Large intestine (tissue), 12 donors: ENCODE measurements around the gene ANOS1. TPM values are rescaled to one million over a fixed set of nuclear protein-coding genes. Genes with fewer than 3 reads are reported as not detected.
"Not testable (repeated sequence)": the region's sequence is repeated elsewhere in the genome, so short reads cannot be mapped to it uniquely, and the experiment has no call there.

ENCODE experiments used
- DNase-seq, 2 donors: peaks; one replicate each; pipeline versions ENCODE4 v3.0.0 to v3.0.0-alpha.2; 2013
- H3K27ac ChIP-seq: one replicate; pipeline ENCODE4 v1.5.1; 2013; ENCODE audit warnings: low read length
- H3K27me3 ChIP-seq: 2 replicates; pipeline ENCODE4 v1.6.1; 2013; ENCODE audit warnings: low read length; ENCODE audit not compliant: control insufficient read depth, insufficient read depth
- H3K36me3 ChIP-seq: 2 replicates; pipeline ENCODE4 v1.6.1; 2013; ENCODE audit warnings: low read length; ENCODE audit not compliant: control insufficient read depth, insufficient read depth
- H3K4me1 ChIP-seq: one replicate; pipeline ENCODE4 v1.6.1; 2013; ENCODE audit warnings: low read length; ENCODE audit not compliant: control insufficient read depth, insufficient read depth
- H3K4me3 ChIP-seq: one replicate; pipeline ENCODE4 v1.5.1; 2013; ENCODE audit warnings: low read length
- H3K9me3 ChIP-seq: one replicate; pipeline ENCODE4 v1.6.1; 2013; ENCODE audit warnings: mild to moderate bottlenecking, low read depth, low read length, moderate library complexity; ENCODE audit not compliant: control insufficient read depth
- WGBS: methylation state at CpG from one replicate; pipeline ENCODE4 v1.1.5; 2013; ENCODE audit warnings: low lambda C conversion rate; ENCODE audit not compliant: insufficient coverage; 5-methylcytosine and 5-hydroxymethylcytosine counted together
- long read RNA-seq, 11 donors: transcript quantifications; one replicate each; lab custom pipeline, GENCODE V29; 2026
- polyA plus RNA-seq: library from polyadenylated mRNA; unstranded; fragments of 120-200 nt; gene quantifications from one replicate; pipeline ENCODE4 v1.2.1, GENCODE V29; 2013

The ANOS1 gene, protein sequence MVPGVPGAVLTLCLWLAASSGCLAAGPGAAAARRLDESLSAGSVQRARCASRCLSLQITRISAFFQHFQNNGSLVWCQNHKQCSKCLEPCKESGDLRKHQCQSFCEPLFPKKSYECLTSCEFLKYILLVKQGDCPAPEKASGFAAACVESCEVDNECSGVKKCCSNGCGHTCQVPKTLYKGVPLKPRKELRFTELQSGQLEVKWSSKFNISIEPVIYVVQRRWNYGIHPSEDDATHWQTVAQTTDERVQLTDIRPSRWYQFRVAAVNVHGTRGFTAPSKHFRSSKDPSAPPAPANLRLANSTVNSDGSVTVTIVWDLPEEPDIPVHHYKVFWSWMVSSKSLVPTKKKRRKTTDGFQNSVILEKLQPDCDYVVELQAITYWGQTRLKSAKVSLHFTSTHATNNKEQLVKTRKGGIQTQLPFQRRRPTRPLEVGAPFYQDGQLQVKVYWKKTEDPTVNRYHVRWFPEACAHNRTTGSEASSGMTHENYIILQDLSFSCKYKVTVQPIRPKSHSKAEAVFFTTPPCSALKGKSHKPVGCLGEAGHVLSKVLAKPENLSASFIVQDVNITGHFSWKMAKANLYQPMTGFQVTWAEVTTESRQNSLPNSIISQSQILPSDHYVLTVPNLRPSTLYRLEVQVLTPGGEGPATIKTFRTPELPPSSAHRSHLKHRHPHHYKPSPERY
- 5.9 TPM for polyA plus RNA-seq
- long read RNA-seq, donor 1: 0 reads
- long read RNA-seq, donor 2: 0 reads
- long read RNA-seq, donor 3: 0 reads
- long read RNA-seq, donor 4: 0 reads
- long read RNA-seq, donor 5, full-length matches to known transcripts: 1 of 1 reads
- long read RNA-seq, donor 5, partial matches to known transcripts: 0 of 1 reads
- long read RNA-seq, donor 5, other reads (novel, unspliced or antisense): 0 of 1 reads
- long read RNA-seq, donor 6, full-length matches to known transcripts: 1 of 1 reads
- long read RNA-seq, donor 6, partial matches to known transcripts: 0 of 1 reads
- long read RNA-seq, donor 6, other reads (novel, unspliced or antisense): 0 of 1 reads
- long read RNA-seq, donor 7, full-length matches to known transcripts: 3 of 3 reads
- long read RNA-seq, donor 7, partial matches to known transcripts: 0 of 3 reads
- long read RNA-seq, donor 7, other reads (novel, unspliced or antisense): 0 of 3 reads
- long read RNA-seq, donor 8: 0 reads
- long read RNA-seq, donor 9, full-length matches to known transcripts: 1 of 1 reads
- long read RNA-seq, donor 9, partial matches to known transcripts: 0 of 1 reads
- long read RNA-seq, donor 9, other reads (novel, unspliced or antisense): 0 of 1 reads
- long read RNA-seq, donor 10: 0 reads
- long read RNA-seq, donor 11, full-length matches to known transcripts: 2 of 2 reads
- long read RNA-seq, donor 11, partial matches to known transcripts: 0 of 2 reads
- long read RNA-seq, donor 11, other reads (novel, unspliced or antisense): 0 of 2 reads

DNA sequence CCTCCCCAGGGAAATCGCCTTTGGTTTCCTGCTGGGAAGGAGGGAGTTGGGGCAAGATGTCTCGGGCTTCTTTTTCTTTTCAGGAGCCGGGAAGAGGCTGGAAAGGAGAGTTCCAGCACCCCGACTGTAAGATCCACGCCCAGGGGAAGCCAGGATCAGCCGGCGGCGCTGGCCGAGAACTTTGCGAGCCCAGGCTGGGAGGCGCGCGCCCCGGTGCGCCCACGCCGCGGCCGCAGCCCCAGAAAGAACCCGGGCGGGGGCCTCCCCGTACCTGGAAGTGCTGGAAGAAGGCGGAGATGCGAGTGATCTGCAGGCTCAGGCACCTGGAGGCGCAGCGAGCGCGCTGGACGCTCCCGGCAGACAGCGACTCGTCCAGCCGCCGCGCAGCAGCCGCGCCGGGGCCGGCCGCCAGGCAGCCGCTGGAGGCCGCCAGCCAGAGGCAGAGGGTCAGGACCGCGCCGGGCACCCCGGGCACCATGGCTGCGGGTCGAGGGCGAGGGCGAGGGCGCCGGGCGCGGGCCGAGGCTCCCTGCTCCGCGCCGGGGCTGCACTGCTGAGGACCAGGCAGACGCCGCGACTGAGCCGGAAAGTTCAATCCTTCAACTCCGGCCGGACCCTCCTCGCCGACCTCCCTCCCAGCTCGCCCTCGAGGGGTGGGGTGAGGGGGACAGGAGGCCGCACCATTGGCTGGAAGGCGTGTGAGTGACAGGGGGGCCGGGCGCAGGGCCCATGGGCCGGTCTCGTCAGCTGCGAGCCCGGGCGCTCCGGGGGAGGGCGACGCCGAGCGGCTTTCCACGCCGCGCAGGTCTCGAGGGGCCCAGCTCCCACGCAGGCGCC is at the start of gene ANOS1:
TSS of gene ANOS1 (minus strand) at position 579 of the 837 bp plus-strand sequence. CDS start at position 478, 101 bp downstream.
- no CpG with 5 or more reads among the region's 88 CpGs for WGBS
- H3K27ac ChIP-seq: no peak within 1 kb of the TSS
- peaks cover 43% of the 10 kb centered on the region for H3K27me3 ChIP-seq
- peak in 1 of 2 donors; percentile 25 for DNase-seq
- no peaks in the 10 kb centered on the region for H3K9me3 ChIP-seq
- H3K4me1 ChIP-seq: no peaks in the 10 kb centered on the region
- no peaks in the 10 kb centered on the region for H3K36me3 ChIP-seq
- peak within 1 kb of the TSS; percentile 39 for H3K4me3 ChIP-seq

DNA sequence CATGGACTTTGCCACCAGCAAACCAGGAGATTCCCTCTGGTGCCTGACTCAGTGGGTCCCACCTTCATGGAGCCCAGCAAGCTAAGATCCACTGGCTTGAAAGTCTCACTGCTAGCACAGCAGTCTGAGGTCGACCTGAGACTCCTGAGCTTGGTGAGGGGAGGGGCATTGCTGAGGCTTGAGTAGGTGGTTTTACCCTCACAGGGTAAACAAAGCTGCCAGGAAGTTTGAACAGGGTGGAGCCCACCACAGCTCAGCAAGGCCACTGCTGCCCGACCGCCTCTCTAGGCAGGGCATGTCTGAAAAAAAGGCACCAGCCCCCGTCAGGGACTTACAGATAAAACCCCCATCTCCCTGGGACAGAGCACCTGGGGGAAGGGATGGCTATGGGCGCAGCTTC is 41.2 kb upstream of the ANOS1 start:
- no peaks in the 10 kb centered on the region for H3K9me3 ChIP-seq
- H3K36me3 ChIP-seq: no peaks in the 10 kb centered on the region
- DNase-seq: no peak
- H3K4me1 ChIP-seq: no peaks in the 10 kb centered on the region
- WGBS: no CpG with 5 or more reads among the region's 5 CpGs
- no peak overlapping the region for H3K27ac ChIP-seq
- H3K27me3 ChIP-seq: no peaks in the 10 kb centered on the region
- H3K4me3 ChIP-seq: no peak overlapping the region

DNA sequence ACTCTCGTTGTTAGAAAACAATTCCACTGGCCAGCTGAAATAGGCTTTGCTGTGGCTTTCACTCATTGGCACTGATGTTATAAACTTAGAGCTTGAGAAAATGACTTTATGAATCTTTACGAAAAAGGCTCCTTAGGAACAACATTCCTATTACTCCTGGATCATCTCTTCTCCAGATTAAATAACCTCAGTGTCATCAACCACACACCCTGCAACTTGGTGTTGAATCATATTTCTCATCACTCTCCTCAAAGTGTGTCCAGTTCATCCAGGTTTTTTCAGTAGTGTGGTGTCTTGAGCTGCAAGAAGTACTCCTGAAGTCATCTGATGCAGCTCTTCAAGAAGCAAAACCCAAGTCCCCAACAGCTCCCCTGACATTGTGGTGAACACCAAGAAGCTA is 28.1 kb upstream of the ANOS1 start:
- WGBS: no CpG with 5 or more reads among the region's 2 CpGs
- no peaks in the 10 kb centered on the region for H3K9me3 ChIP-seq

DNA sequence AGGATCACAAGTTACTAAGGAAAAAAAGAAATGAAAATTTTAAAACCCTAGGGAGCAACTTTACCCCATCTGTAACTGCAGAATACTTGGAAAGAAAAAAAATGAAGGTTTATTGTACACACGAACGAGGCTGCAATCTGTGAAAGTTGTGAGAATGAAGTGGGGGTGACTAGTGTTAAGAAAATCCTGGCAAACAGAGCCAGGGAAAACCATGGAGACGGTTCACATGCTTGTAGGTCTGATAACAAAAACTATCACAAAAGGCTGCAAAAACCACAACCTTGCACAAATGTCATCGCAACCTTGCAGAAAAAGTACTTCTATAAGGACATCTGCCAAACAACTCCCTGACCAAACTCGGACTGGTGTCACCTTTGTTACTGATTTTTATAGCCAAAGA is 26.8 kb upstream of the ANOS1 start:
- not testable (repeated sequence) for H3K27me3 ChIP-seq, H3K4me1 ChIP-seq, H3K36me3 ChIP-seq, H3K9me3 ChIP-seq, DNase-seq, H3K27ac ChIP-seq, H3K4me3 ChIP-seq
- no CpG with 5 or more reads among the region's 5 CpGs for WGBS

More for the DNA sequence above, 28.1 kb upstream of the ANOS1 start:
- no peaks in the 10 kb centered on the region for H3K4me1 ChIP-seq
- H3K27ac ChIP-seq: no peak overlapping the region
- no peaks in the 10 kb centered on the region for H3K36me3 ChIP-seq
- DNase-seq: no peak
- H3K27me3 ChIP-seq: no peaks in the 10 kb centered on the region
- no peak overlapping the region for H3K4me3 ChIP-seq

DNA sequence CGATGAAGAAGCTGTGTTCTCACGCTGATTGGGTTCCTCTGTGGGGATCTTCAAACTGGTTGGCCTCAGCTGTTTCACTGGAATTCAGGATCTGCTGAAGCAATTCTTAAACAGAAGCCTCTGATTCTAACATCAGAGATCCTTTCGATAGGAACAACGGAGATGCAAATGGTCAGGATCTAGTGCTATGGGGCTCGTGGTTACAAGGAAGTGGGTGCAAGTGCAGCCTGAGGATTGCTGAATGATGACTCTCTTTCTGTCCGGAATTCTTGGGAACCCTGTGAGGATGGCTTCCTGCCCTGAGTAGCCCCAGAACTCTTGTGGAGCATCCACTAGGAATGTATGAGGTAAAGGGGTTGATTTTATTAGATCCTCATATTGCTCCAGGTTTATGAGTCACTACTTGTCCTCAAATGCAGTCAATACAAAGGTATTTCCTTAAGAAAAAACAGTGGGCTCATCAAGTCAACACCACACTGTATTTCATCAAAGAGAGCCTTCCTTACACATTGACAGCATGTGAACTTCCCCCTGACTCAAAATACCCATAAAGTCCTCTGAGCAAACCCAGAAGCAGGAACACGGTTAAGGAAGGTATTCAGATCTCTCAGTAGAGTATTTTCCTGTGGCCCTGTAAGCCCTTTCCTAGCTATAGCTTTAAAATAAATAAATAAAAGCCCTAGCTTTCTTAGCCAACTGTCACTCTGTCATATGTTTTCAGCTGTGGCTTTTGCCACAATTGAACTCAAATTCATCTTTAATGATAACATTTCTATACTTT is 25.9 kb upstream of the ANOS1 start:
- H3K27ac ChIP-seq, H3K27me3 ChIP-seq, H3K4me3 ChIP-seq, DNase-seq, H3K9me3 ChIP-seq, H3K4me1 ChIP-seq, H3K36me3 ChIP-seq: not testable (repeated sequence)
- no CpG with 5 or more reads among the region's 7 CpGs for WGBS

DNA sequence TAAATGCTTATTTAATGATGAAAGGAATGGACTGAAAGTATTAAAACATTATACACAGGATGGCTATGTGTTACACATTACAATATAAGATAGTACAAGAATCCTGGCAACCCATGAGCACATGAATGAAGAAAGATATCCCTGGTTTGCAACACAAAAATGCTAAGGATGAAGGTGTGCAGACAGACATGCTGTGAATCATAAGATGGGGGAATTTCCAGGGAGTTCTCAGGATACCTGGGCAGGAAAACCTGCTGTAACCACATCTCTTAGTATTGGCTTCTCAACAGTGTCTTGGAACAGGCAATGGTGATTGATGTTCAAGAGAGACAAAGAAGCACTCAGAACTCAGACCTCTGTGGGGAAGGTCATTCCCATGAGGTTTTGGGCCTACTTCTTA is 23.9 kb upstream of the ANOS1 start:
- H3K27me3 ChIP-seq: no peaks in the 10 kb centered on the region
- DNase-seq: no peak
- no peak overlapping the region for H3K27ac ChIP-seq
- no peaks in the 10 kb centered on the region for H3K36me3 ChIP-seq
- no peak overlapping the region for H3K4me3 ChIP-seq
- H3K9me3 ChIP-seq: no peaks in the 10 kb centered on the region
- H3K4me1 ChIP-seq: no peaks in the 10 kb centered on the region

DNA sequence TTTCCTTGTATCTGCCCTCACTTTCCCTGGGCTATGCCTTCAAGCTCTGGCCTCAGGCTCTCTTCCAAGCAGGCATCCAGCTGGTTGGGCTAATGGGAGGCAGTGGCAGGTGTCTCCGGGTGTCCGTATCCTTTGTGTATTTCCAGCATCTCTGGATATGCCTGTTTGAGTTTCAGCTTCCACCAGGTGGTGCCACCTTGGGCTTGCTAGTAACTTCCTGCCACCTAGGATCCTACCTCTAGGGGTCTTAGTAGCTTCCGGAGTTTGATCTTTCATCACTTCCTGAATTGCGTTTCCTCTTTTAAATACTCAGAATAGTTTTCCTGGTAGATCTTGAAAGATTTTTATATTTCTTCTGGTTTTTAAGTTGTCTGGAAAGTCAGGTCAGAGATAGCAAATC is 23.2 kb upstream of the ANOS1 start:
- Histone ChIP-seq H3K9me3 (no peaks in the 10 kb centered on the region), H3K4me1 (no peaks in the 10 kb centered on the region), H3K27ac (no peak overlapping the region), H3K4me3 (no peak overlapping the region), H3K27me3 (no peaks in the 10 kb centered on the region), H3K36me3 (no peaks in the 10 kb centered on the region)
- no CpG with 5 or more reads among the region's 4 CpGs for WGBS
- no peak for DNase-seq

DNA sequence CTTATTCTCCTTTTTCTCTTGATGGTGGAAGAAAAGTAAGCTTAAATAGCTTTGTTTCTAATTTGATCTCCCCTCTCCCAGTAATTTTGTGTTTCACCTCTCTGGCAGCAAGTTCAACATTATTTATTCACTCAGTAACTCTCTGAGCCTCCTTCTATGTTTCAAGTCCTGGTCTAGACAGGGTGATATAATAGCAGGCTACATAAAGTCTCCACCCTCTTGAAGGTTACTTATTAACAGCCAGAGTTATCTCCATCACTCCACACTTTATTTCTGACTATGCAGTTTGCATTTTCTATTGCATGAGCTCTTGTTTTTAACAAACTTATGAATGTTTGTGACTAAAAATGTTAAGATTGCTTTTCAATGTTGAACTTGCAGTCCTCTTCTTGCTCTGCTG is 17.8 kb upstream of the ANOS1 start:
- Histone ChIP-seq H3K27ac (no peak overlapping the region), H3K27me3 (no peaks in the 10 kb centered on the region), H3K4me3 (no peak overlapping the region), H3K36me3 (no peaks in the 10 kb centered on the region), H3K4me1 (no peaks in the 10 kb centered on the region), H3K9me3 (no peaks in the 10 kb centered on the region)
- DNase-seq: no peak

DNA sequence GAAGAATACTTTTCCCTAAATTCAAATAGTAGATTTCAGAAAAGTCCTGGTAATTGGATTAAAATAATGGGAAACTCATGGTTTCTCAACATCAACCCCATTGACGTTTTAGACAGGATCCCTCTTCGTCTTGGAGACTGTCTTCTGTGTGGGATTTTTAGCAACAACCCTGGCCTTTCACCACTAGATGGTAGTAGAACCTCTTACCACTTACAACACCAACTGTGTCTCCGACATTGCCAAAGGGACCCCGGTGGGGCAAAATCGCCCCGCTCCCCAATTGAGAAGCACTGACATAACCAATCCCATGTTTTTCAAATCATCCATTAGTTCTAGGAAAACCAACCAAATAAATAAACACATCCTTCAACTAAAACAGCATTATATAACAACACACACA is 16.9 kb upstream of the ANOS1 start:
- Histone ChIP-seq H3K27ac (no peak overlapping the region), H3K36me3 (no peaks in the 10 kb centered on the region), H3K4me1 (no peaks in the 10 kb centered on the region), H3K27me3 (no peaks in the 10 kb centered on the region), H3K9me3 (no peaks in the 10 kb centered on the region), H3K4me3 (no peak overlapping the region)
- DNase-seq: no peak
- WGBS: no CpG with 5 or more reads among the region's 6 CpGs
